Left lung (tissue), 14 donors: ENCODE data around the gene IFI27. TPM values are rescaled to one million over a fixed set of nuclear protein-coding genes. Genes with fewer than 3 reads are reported as not detected.
"Not testable (repeated sequence)": the region's sequence is repeated elsewhere in the genome, so short reads cannot be mapped to it uniquely, and the experiment has no call there.

Experiments used
- ATAC-seq: fragments of 200-7000 bp; cut with Tn5 transposase; one replicate; pipeline ENCODE4 v1.9.1; 2020; ENCODE audit warnings: moderate library complexity
- DNase-seq, 4 donors: peaks; one replicate each; pipeline ENCODE4 v3.0.0-alpha.2; 2013 to 2020
- H3K27ac ChIP-seq, 2 donors: fragments of 200-600 bp; sonication (generic) in 1 of 2; one replicate each; pipeline versions ENCODE4 v1.5.0 to v1.8.0; 2020 to 2021
- H3K27me3 ChIP-seq, 2 donors: fragments of 200-600 bp; sonication (generic) in 1 of 2; one replicate each; pipeline versions ENCODE4 v1.5.0 to v1.8.0; 2020 to 2021
- H3K36me3 ChIP-seq, 2 donors: fragments of 200-600 bp; sonication (generic) in 1 of 2; one replicate each; pipeline versions ENCODE4 v1.5.0 to v1.8.0; 2020 to 2021
- H3K4me1 ChIP-seq, 2 donors: fragments of 200-600 bp; one replicate each; pipeline ENCODE4 v1.8.0; 2021
- H3K4me3 ChIP-seq, 2 donors: fragments of 200-600 bp; sonication (generic) in 1 of 2; one replicate each; pipeline versions ENCODE4 v1.5.0 to v1.8.0; 2020 to 2021; ENCODE audit warnings: mild to moderate bottlenecking in 1 of 2
- H3K9me3 ChIP-seq, 2 donors: fragments of 200-600 bp; sonication (generic) in 1 of 2; one replicate each; pipeline versions ENCODE4 v1.5.0 to v1.8.0; 2020 to 2021
- intact Hi-C, 2 donors: fragments of 100-400 bp; cut with DNase I; formaldehyde crosslinking; loops; one replicate each; pipeline versions ENCODE4 v1.11.2 to v1.14.2; 2022
- long read RNA-seq, 12 donors: library from polyadenylated mRNA in 2 of 12; unstranded in 2 of 12; transcript quantifications; one replicate each; pipeline ENCODE4 v2.0.0 and lab custom pipeline, GENCODE V29; 2019 to 2026
- polyA plus RNA-seq, 6 donors: library from polyadenylated mRNA; unstranded; fragments of 120-200 nt; gene quantifications; one replicate each; pipeline ENCODE4 v1.2.1, GENCODE V29; 2013; ENCODE audit not compliant: insufficient read length in 6 of 6
- total RNA-seq, 2 donors: library from RNA; stranded (reverse); fragmentation: NEBNext Ultra II Directional; extraction: Animal tissue kit (Norgen Biotek cat#: 25700); gene quantifications; one replicate each; pipeline ENCODE4 v1.2.1, GENCODE V29; 2021
- TF ChIP-seq, protein P1 (sequence below), 2 donors: fragments of 200-600 bp; sonication (generic) in 1 of 2; IDR thresholded peaks; one replicate each; pipeline versions ENCODE4 v1.5.0 to v1.8.0; 2021; ENCODE audit warnings: antibody characterized with exemption in 2 of 2
- donor health status: DM: no; HTN: yes; CAD: no.
- donor health status: DM: no; HTN: no; CAD: no.

IFI27 gene
- total RNA-seq, result 100 to 1,000 TPM; 278 to 394 TPM
- polyA plus RNA-seq, result 10 to 100 TPM; 11.6 to 29.0 (median 22.6) TPM
- long read RNA-seq, donor 1, transcript IFI27-211 (5 exons, 364 nt), result minor isoform, 9 of 193 reads
- long read RNA-seq, donor 1, transcript IFI27-215 (5 exons, 644 nt), result major isoform, 11 of 193 reads
- long read RNA-seq, donor 1, partial matches to known transcripts, result 166 of 193 reads
- long read RNA-seq, donor 1, other reads (novel, unspliced or antisense), result 0 of 193 reads
- long read RNA-seq, donor 2, transcript IFI27-212 (4 exons, 505 nt), result major isoform, 8 of 31 reads
- long read RNA-seq, donor 2, transcript IFI27-215 (5 exons, 644 nt), result major isoform, 8 of 31 reads
- long read RNA-seq, donor 2, transcript IFI27-211 (5 exons, 364 nt), result minor isoform, 6 of 31 reads
- long read RNA-seq, donor 2, transcript IFI27-209 (2 exons, 681 nt), result minor isoform, 7 of 31 reads
- long read RNA-seq, donor 2, partial matches to known transcripts, result 0 of 31 reads
- long read RNA-seq, donor 2, other reads (novel, unspliced or antisense), result 0 of 31 reads
- long read RNA-seq, donor 3, transcript IFI27-211 (5 exons, 364 nt), result major isoform, 5 of 12 reads
- long read RNA-seq, donor 3, partial matches to known transcripts, result 0 of 12 reads
- long read RNA-seq, donor 3, other reads (novel, unspliced or antisense), result 0 of 12 reads
- long read RNA-seq, donor 4, transcript IFI27-215 (5 exons, 644 nt), result minor isoform, 85 of 405 reads
- long read RNA-seq, donor 4, transcript IFI27-212 (4 exons, 505 nt), result minor isoform, 20 of 405 reads
- long read RNA-seq, donor 4, transcript IFI27-211 (5 exons, 364 nt), result major isoform, 101 of 405 reads
- long read RNA-seq, donor 4, partial matches to known transcripts, result 18 of 405 reads
- long read RNA-seq, donor 4, other reads (novel, unspliced or antisense), result 177 of 405 reads
- long read RNA-seq, donor 5, transcript IFI27-211 (5 exons, 364 nt), result minor isoform, 7 of 194 reads
- long read RNA-seq, donor 5, transcript IFI27-212 (4 exons, 505 nt), result major isoform, 8 of 194 reads
- long read RNA-seq, donor 5, partial matches to known transcripts, result 85 of 194 reads
- long read RNA-seq, donor 5, other reads (novel, unspliced or antisense), result 87 of 194 reads
- long read RNA-seq, donor 6, transcript IFI27-215 (5 exons, 644 nt), result major isoform, 7 of 17 reads
- long read RNA-seq, donor 6, transcript IFI27-211 (5 exons, 364 nt), result minor isoform, 6 of 17 reads
- long read RNA-seq, donor 6, partial matches to known transcripts, result 0 of 17 reads
- long read RNA-seq, donor 6, other reads (novel, unspliced or antisense), result 0 of 17 reads
- long read RNA-seq, donor 7, partial matches to known transcripts, result 0 of 9 reads
- long read RNA-seq, donor 7, other reads (novel, unspliced or antisense), result 0 of 9 reads
- long read RNA-seq, donor 8, transcript IFI27-211 (5 exons, 364 nt), result major isoform, 9 of 101 reads
- long read RNA-seq, donor 8, partial matches to known transcripts, result 19 of 101 reads
- long read RNA-seq, donor 8, other reads (novel, unspliced or antisense), result 67 of 101 reads
- long read RNA-seq, donor 9, result 0 reads
- long read RNA-seq, donor 10, transcript IFI27-215 (5 exons, 644 nt), result minor isoform, 101 of 428 reads
- long read RNA-seq, donor 10, transcript IFI27-212 (4 exons, 505 nt), result minor isoform, 15 of 428 reads
- long read RNA-seq, donor 10, transcript IFI27-211 (5 exons, 364 nt), result major isoform, 119 of 428 reads
- long read RNA-seq, donor 10, partial matches to known transcripts, result 5 of 428 reads
- long read RNA-seq, donor 10, other reads (novel, unspliced or antisense), result 184 of 428 reads
- long read RNA-seq, donor 11, result 0 reads
- long read RNA-seq, donor 12, partial matches to known transcripts, result 0 of 16 reads
- long read RNA-seq, donor 12, other reads (novel, unspliced or antisense), result 0 of 16 reads

DNA sequence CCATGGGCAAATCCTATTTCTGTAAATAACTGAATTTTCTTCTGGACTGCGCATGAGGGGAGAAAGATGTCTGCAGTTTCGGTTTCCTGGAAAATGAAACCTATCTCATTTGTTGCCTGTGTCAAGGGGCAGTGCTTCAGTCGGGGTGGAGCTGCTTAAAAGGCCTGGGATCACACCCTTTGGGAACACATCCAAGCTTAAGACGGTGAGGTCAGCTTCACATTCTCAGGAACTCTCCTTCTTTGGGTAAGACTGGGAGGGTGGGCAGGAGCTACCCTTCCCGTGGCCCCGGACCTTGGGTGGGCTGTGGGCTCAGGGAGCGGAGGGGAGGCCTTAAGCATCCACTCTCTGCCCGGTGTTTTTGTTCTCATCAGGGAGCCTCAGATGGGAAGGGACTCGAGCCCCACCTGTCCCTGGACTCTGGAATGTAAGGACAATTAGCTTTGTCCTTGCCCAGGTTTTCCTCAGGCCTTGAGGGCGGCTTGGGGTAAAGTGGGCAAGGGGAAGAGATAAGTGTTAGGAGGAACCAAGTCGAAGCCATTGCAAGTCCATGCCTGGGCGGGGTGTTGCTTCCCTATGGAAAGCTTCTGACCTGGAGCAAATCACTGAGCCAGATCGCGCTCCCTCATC is at the start of gene IFI27:
TSS of gene IFI27 (plus strand) at position 185 of the 630 bp plus-strand sequence.
- Histone ChIP-seq H3K36me3 (no peaks in the 10 kb centered on the region), H3K27me3 (no peaks in the 10 kb centered on the region), H3K9me3 (no peaks in the 10 kb centered on the region), H3K27ac (peak within 1 kb of the TSS; percentile 81 to 85), H3K4me1 (peaks cover 0 to 19% of the 10 kb centered on the region in 2 donors), H3K4me3 (peak within 1 kb of the TSS; percentile 14 to 47)
- ATAC-seq (peak; percentile 83), DNase-seq (peak in 1 of 4 donors; percentile 40)
- intact Hi-C loops, result no loop called here
- TF ChIP-seq, protein P1, sequence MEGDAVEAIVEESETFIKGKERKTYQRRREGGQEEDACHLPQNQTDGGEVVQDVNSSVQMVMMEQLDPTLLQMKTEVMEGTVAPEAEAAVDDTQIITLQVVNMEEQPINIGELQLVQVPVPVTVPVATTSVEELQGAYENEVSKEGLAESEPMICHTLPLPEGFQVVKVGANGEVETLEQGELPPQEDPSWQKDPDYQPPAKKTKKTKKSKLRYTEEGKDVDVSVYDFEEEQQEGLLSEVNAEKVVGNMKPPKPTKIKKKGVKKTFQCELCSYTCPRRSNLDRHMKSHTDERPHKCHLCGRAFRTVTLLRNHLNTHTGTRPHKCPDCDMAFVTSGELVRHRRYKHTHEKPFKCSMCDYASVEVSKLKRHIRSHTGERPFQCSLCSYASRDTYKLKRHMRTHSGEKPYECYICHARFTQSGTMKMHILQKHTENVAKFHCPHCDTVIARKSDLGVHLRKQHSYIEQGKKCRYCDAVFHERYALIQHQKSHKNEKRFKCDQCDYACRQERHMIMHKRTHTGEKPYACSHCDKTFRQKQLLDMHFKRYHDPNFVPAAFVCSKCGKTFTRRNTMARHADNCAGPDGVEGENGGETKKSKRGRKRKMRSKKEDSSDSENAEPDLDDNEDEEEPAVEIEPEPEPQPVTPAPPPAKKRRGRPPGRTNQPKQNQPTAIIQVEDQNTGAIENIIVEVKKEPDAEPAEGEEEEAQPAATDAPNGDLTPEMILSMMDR (IDR thresholded peaks at IDR 0.05), result no peak

DNA sequence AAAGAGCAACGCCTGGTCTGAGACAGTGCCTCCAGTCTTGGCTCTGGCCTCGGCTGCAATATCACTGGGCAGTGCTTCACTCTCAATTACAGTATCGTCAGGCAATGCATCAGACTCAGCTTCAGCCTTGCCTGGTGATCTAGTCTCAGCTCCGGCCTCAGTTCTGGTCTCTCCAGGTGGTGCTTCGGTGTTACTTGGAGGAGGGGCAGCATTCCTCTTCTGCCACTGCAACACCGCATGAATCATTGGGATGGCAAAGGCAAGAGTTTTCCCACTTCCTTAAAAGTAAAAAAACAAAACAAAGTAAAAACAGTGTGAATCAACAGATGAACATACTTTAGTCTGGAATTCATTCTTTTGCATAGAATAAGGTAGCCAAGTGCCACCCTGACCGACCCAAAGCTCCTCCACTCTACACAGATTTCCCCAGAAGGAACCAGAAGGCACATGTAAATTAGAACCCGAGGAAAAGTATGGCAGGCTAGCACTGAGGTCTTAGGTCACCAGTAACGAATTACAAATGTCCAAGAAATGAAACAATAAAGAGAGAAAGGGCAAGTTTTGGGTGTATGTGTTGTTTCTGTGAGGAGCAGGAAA is 48.1 kb upstream of the IFI27 start:
- DNase-seq, result no peak
- Histone ChIP-seq H3K9me3 (no peaks in the 10 kb centered on the region), H3K4me1 (peaks cover 0 to 19% of the 10 kb centered on the region in 2 donors), H3K27ac (peak overlapping the region in 1 of 2 donors; percentile 42), H3K27me3 (no peaks in the 10 kb centered on the region), H3K4me3 (no peak overlapping the region), H3K36me3 (peaks cover 0 to 51% of the 10 kb centered on the region in 2 donors)
- intact Hi-C loops, result no loop called here
- ATAC-seq, result no peak
- TF ChIP-seq, protein P1 (IDR thresholded peaks at IDR 0.05), result no peak

DNA sequence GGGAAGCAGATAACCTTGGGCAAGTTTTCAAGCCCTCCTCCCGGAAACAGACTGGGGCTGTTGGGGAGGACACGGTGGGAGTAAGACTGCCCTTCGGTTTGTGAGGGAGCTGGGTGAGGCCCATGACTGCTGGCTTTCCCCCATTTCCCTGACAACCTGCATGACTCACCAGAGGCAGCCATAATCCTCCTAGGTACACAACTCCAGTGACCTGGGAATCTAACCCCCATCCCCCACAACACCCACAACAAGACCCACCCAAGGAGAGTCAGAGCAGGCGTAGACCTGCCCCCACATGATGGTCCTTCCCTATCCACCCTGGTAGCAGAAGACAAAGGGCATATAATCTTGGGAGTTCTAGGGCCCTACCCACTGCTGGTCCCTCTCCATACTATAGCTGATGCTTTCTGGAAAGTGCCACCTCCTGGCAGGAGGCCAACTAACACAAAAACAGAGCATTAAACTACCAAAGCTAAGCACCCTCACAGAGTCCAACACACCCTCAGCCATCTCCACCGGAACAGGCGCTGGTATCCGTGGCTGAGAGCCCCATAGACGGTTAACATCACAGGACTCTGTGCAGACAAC is 44.4 kb upstream of the IFI27 start:
- TF ChIP-seq, protein P1 (IDR thresholded peaks at IDR 0.05), result no peak
- H3K27ac ChIP-seq, result no peak overlapping the region
- H3K4me1 ChIP-seq, result peaks cover 0 to 15% of the 10 kb centered on the region in 2 donors
- no peak overlapping the region for H3K4me3 ChIP-seq
- peaks cover 0 to 14% of the 10 kb centered on the region in 2 donors for H3K36me3 ChIP-seq
- peaks cover 0 to 16% of the 10 kb centered on the region in 2 donors for H3K9me3 ChIP-seq
- no peaks in the 10 kb centered on the region for H3K27me3 ChIP-seq
- peak; percentile 27 for ATAC-seq
- intact Hi-C loops, result no loop called here
- DNase-seq, result no peak

DNA sequence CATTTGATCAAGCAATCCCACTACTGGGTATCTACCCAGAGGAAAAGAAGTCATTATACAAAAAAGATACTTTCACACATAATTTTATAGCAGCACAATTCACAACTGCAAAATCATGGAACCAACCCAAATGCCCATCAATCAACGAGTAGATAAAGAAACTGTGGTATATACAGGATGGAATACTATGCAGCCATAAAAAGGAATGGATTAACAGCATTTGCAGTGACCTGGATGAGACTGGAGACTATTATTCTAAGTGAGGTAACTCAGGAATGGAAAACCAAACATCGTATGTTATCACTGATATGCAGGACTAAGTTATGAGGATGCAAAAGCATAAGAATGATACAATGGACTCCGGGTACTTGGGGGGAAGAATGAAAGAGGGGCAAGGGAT is 38.5 kb upstream of the IFI27 start:
- Histone ChIP-seq H3K9me3 (peaks cover 0 to 47% of the 10 kb centered on the region in 2 donors), H3K36me3 (peaks cover 0 to 11% of the 10 kb centered on the region in 2 donors), H3K4me1 (peaks cover 2 to 16% of the 10 kb centered on the region in 2 donors)
- H3K27ac ChIP-seq, H3K27me3 ChIP-seq, H3K4me3 ChIP-seq, DNase-seq, ATAC-seq, intact Hi-C loops: not testable (repeated sequence)
